ENCODE data around the gene HSD11B1L.

The HSD11B1L gene

GRCh38 chr19:5680437-5681368, at the start of gene HSD11B1L, which contains the start of gene MICOS13:
TSS of gene HSD11B1L (plus strand) at chr19:5681027. CDS start at chr19:5684833, 3,806 bp downstream.
TSS of gene MICOS13 (minus strand) at chr19:5680516. CDS start at chr19:5680486, 30 bp downstream.
- DNase-seq, result peak; percentile 98

DNA sequence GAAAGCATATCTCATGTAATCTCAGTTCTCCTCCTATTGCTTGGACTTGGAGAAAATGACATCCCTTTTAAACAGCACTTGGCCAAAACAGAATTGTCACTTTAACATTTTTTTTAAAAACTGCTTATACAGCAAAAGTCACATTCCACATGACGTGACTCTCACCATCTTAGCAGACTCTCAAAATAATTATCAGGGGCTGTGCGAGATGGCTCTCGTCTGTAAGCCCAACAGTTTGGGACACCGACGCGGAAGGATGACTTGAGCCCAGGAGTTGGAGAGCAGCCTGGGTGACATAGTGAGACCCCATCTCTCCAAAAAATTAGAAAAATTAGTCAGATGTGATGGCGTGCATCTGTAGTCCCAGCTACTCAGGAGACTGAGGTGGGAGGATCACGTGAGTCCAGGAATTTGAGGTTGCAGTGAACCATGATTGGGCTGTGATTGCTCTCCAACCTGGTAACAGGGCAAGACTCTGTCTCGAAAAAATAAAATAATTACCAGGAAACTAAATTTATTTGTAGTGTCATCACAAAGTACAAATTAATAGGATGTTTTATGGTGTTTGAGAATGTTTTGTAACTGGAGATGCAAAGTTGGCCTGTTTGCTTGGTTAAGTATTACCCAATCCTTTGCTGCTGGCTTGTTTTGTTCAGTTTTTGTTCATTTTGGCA, 49.1 kb upstream of the HSD11B1L start:
- DNase-seq, result no peak

DNA sequence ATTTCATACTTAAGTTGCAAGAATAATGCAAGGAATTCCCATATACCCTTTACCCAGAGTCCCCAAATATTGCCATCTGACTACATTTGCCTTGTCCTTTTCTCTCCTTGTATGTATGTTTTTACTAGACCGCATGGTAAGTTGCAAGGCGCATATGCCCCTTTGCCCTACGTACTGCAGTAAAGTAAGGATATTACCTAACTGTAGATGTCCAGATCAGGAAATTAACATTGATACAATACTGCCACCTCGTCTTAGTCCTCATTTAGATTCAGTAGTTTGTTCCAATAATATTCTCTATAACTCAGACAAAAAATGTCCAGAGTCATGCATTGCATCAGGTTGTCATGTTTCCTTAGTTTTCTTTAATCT, 48.6 kb upstream of the HSD11B1L start:
- no peak for DNase-seq

DNA sequence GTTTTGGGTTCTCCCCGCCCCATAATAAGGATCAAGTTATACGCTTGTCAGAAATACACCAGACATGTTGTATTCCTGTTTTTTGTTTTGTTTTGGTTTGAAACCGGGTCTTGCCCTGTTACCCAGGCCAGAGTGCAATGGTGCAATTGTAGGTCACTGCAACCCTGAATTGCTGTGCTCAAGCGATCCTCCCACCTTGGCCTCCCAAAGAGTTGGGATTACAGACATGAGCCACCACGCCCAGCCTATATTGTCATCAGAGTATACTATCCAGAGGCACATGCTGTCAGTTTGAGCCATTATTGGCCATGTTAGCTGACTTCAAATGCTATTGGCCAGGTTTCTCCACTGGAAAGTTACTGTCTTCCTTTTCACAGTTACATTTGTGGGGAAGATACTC, 48.2 kb upstream of the HSD11B1L start:
- no peak for DNase-seq

- DNase-seq, result no peak
These were observed 45.4 kb upstream of the HSD11B1L start for GRCh38 chr19:5635427-5635826.

GRCh38 chr19:5637971-5638370, 42.9 kb upstream of the HSD11B1L start:
- DNase-seq, result no peak

GRCh38 chr19:5641171-5641570, 39.7 kb upstream of the HSD11B1L start:
- DNase-seq, result no peak

DNA sequence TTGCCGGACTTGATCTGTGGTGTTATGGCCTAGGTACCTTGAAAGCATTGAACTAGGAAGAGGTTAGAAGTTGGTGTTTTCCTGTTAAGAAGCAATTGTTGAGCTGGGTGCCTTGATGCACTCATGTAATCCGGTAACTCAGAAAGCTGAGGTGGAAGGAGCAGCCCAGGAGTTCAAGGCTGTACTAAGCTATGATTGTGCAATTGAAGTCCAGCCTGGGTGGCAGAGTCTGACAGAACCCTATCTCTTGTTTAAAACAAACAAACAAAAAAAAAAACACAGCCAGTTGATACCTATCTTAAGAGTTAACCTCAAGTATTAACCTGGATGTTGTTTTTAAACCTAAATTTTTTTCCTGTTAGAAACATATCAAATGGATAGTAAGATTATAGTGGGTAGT, 38.6 kb upstream of the HSD11B1L start:
- no peak for DNase-seq

GRCh38 chr19:5643060-5643459, 37.8 kb upstream of the HSD11B1L start:
- DNase-seq, result no peak

DNA sequence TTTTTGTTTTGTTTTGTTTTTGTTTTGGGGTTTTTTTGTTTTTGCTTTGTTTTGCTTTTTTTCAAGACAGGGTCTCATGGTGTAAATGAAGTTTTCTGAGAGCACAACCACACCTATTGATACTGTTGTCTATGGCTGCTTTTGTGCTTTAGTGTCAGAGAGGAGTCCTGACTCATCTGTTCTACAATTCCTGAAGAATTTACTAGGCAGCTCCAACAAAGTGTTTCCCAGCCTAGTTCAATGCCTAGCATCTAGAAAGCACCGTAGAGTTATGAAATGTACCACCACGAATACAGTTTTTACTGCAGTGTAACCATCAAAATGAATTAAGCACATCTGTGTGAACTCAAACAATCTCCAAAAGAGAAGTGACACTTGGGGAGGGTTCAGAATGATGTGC, 36.8 kb upstream of the HSD11B1L start:
- DNase-seq, result no peak

DNA sequence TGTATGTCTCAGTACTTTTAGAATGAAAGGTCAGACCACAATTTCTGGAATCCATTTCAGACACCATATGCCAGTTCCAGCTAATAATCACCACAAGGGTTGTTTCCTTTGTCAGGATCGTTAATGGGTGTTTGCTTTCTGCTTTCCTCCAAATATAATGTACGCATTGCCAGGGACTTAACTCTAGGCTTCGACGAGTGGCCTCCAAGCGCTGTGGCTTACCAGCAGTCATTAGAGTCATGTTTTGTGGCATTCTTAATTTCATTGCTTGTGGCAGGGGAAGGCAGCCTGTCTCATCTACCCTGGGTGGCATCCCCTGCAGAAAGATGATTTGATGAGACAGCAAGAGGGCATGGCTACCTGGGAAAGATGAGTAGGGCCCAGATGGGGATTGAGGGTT, 35.4 kb upstream of the HSD11B1L start:
- DNase-seq, result no peak

DNA sequence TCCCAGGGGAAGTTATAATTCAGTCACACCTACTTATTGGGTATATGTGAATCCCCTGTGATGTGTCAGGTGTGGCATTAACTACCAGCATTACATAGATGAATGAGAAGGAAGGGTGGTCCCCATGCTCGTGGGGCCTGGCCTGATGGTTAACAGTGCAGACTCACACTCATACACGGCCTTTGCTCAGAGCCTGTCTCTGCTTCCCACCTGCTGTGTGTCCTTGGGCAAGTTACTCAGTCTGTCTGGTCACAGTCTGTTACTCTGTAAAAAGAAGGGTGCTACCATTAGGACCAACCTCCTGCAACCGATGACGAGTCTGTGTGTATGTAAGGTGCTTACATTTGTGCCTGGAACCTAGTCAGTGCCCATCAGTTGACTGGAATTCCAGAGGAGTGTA, 34.1 kb upstream of the HSD11B1L start:
- DNase-seq, result no peak

GRCh38 chr19:5648464-5648863, 32.4 kb upstream of the HSD11B1L start:
- DNase-seq, result no peak

DNA sequence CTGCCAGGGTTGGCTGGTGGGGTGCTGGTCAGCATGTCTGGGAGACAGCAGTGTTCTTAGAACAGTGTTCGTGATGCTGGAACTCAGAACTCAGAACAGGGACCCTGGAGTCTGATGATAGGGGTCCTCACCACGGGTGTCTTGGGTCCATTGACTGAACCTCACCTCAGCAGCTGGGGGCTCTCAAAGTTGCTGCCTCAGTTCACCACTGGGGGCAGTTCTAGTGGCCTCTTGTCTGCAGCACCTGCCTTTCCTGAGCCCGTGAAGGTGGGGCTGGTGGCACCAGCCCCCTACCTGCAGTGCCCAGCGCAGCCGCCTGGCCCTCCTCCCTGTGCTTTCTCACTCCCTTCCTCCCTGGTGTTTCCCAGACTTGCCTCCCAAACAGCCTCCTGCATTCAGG, 29.5 kb upstream of the HSD11B1L start:
- DNase-seq, result no peak

DNA sequence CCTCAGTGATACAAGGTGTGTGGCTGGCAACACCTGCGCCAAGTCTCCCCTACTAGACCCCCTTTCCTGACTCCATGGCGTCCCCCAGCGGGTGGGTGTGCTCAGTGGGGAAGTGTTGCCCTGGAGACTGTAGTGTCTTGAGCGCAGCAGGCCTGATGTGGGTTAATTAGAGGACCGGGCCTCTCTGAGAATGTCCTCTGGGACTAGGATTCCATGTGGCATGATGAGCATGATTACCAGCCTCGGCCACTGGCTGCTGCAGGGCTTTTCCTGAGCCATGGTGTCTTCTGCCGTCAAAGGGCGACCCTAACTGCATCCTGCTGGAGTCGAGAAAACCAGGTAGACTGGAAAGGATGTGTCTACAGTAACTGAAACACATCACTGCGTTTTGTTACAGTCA, 28.6 kb upstream of the HSD11B1L start:
- DNase-seq, result no peak

DNA sequence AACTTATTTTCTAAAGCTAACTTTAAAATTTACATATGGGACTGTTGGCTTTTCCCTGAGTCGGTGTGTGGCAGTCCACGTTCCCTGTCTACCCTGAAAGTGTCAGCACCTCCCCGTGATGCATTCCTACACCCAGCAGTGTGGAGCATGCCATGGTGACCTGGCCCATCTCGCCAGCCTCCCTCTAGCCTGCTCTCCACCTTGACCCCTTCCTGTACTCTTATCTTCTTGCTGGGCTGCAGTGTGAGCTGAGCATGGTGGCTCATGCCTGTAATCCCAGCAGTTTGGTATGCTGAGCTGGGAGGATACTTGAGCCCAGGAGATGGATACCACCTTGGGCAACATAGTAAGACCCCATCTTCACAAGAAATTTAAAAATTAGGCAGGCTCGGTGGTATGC, 25.9 kb upstream of the HSD11B1L start:
- DNase-seq, result no peak

- DNase-seq, result no peak
These were observed 25.4 kb upstream of the HSD11B1L start for GRCh38 chr19:5655412-5655811.

- DNase-seq, result no peak
These were observed 19.3 kb upstream of the HSD11B1L start for GRCh38 chr19:5661483-5661882.

- DNase-seq, result no peak
These were observed 16.9 kb upstream of the HSD11B1L start for GRCh38 chr19:5663904-5664303.

GRCh38 chr19:5664515-5664914, 16.3 kb upstream of the HSD11B1L start:
- DNase-seq, result no peak

- DNase-seq, result no peak
These were observed 14.9 kb upstream of the HSD11B1L start for GRCh38 chr19:5665781-5666513.

GRCh38 chr19:5666921-5667610, 13.8 kb upstream of the HSD11B1L start:
- no peak for DNase-seq

DNA sequence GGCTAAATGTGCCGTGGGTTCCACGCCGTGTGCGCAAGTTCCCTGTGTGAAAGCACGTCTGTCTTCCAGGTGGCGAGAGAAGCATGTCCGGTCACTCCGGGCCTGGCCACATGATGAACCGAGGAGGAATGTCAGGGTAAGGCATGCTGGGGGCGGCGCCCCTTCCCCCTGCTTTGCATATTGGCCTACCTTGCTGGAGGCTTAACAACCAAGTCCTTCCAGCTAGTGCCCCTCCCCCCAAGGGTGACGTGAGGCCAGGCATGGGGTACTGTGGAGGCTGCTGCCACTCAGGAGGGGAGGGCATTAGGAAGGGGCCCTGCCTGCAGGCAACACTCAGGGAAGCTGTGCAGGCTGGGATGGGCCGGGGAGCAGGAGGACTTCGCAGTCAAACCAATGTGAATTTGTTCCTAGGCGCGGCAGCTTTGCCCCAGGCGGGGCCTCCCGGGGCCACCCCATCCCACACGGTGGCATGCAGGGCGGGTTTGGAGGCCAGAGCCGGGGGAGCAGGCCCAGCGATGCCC, 13.0 kb upstream of the HSD11B1L start:
- no peak for DNase-seq
